Pancreas (tissue), 10 donors: ENCODE measurements around the gene PLCXD3. TPM values are rescaled to one million over a fixed set of nuclear protein-coding genes. Genes with fewer than 3 reads are reported as not detected.
"Not testable (repeated sequence)": the region's sequence is repeated elsewhere in the genome, so short reads cannot be mapped to it uniquely, and the experiment has no call there.

Experiments
- ATAC-seq, 4 donors: fragments of 200-7000 bp; cut with Tn5 transposase; one replicate each; pipeline versions ENCODE4 v1.8.0 to v1.9.1; 2020; ENCODE audit warnings: mild to moderate bottlenecking in 4 of 4, moderate library complexity in 4 of 4
- DNase-seq, 6 donors: peaks; one replicate each; pipeline ENCODE4 v3.0.0-alpha.2; 2020
- FAIRE-seq: peaks from 2 replicates; lab custom pipeline; 2012; peaks lifted over from hg19 to GRCh38; lab: Jason Lieb, UNC
- H3K27ac ChIP-seq, 4 donors: fragments of 200-600 bp; sonication (generic); 1 replicate in 3 of 4; 2 replicates in 1 of 4; pipeline versions ENCODE4 v1.5.0 to v1.8.0; 2020
- H3K27me3 ChIP-seq, 4 donors: fragments of 200-600 bp; one replicate each; pipeline ENCODE4 v1.8.0; 2021
- H3K36me3 ChIP-seq, 3 donors: fragments of 200-600 bp; sonication (generic) in 1 of 3; one replicate each; pipeline versions ENCODE4 v1.5.0 to v1.8.0; 2020 to 2021
- H3K4me1 ChIP-seq, 3 donors: fragments of 200-600 bp; one replicate each; pipeline ENCODE4 v1.8.0; 2021
- H3K4me3 ChIP-seq, 4 donors: fragments of 200-600 bp; sonication (generic) in 2 of 4; one replicate each; pipeline versions ENCODE4 v1.5.0 to v1.8.0; 2020 to 2021
- H3K9me3 ChIP-seq, 4 donors: fragments of 200-600 bp; one replicate each; pipeline ENCODE4 v1.8.0; 2021
- WGBS, 2 donors: extraction: QIAGEN DNeasy Blood & Tissue Kit; methylation state at CpG; one replicate each; pipeline ENCODE4 v1.1.7; 2013; 5-methylcytosine and 5-hydroxymethylcytosine counted together
- intact Hi-C, 3 donors: fragments of 100-400 bp; cut with DNase I; formaldehyde crosslinking; loops; one replicate each; pipeline versions ENCODE4 v1.11.1 to v1.14.2; 2022
- polyA plus RNA-seq, 2 donors: library from polyadenylated mRNA; stranded (reverse); fragments of 200-250 nt; gene quantifications; one replicate each; pipeline ENCODE4 v1.2.3, GENCODE V29; 2013
- total RNA-seq, 6 donors: library from RNA; stranded (reverse); fragmentation: NEBNext Ultra II Directional in 4 of 6; extraction: Animal tissue kit (Norgen Biotek cat#: 25700) in 4 of 6; gene quantifications; one replicate each; pipeline versions ENCODE4 v1.2.1 to v1.2.4, GENCODE V29; 2021 to 2023
- TF ChIP-seq, protein P1 (sequence below), 4 donors: fragments of 200-600 bp; sonication (generic) in 3 of 4; IDR thresholded peaks; one replicate each; pipeline versions ENCODE4 v1.5.0 to v1.8.0; 2021; ENCODE audit warnings: antibody characterized with exemption in 4 of 4
- donor health status: healthy with polysubstance abuse.
- donor health status: DM: no; HTN: no; CAD: no; lungs with moderate emphysema.
- donor health status: DM: no; HTN: no; CAD: no.
- donor health status: control.
- donor health status: control.
- donor health status: Bipolar disorder and iron deficiency.
- donor health status: DM: yes; HTN: yes; CAD: no.
- donor health status: DM: no; HTN: no; CAD: no.
- donor health status: DM: no; HTN: no; CAD: no.
- donor health status: DM: yes; HTN: yes; CAD: no.

PLCXD3 gene
- total and polyA plus RNA-seq, 8 donors, result 0.79 to 14.2 (median 3.0) TPM

- no peaks in the 10 kb centered on the region for H3K36me3 ChIP-seq
- DNase-seq (no peak), ATAC-seq (no peak), FAIRE-seq (no peak)
- H3K9me3 ChIP-seq, result no peaks in the 10 kb centered on the region
- 79 to 83% methylated on average over 1 of the region's 1 CpG for WGBS, 2 donors
- intact Hi-C loops, result no loop called here
- TF ChIP-seq, protein P1, sequence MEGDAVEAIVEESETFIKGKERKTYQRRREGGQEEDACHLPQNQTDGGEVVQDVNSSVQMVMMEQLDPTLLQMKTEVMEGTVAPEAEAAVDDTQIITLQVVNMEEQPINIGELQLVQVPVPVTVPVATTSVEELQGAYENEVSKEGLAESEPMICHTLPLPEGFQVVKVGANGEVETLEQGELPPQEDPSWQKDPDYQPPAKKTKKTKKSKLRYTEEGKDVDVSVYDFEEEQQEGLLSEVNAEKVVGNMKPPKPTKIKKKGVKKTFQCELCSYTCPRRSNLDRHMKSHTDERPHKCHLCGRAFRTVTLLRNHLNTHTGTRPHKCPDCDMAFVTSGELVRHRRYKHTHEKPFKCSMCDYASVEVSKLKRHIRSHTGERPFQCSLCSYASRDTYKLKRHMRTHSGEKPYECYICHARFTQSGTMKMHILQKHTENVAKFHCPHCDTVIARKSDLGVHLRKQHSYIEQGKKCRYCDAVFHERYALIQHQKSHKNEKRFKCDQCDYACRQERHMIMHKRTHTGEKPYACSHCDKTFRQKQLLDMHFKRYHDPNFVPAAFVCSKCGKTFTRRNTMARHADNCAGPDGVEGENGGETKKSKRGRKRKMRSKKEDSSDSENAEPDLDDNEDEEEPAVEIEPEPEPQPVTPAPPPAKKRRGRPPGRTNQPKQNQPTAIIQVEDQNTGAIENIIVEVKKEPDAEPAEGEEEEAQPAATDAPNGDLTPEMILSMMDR (IDR thresholded peaks at IDR 0.05), result no peak
- no peak overlapping the region for H3K27ac ChIP-seq
- no peaks in the 10 kb centered on the region for H3K27me3 ChIP-seq
- no peaks in the 10 kb centered on the region for H3K4me1 ChIP-seq
- no peak overlapping the region for H3K4me3 ChIP-seq
Measured at GRCh38 chr5:41336471-41336870, 173.9 kb downstream of the PLCXD3 start.

- no peak for DNase-seq
Measured at GRCh38 chr5:41335596-41336181, 174.7 kb downstream of the PLCXD3 start.

DNA sequence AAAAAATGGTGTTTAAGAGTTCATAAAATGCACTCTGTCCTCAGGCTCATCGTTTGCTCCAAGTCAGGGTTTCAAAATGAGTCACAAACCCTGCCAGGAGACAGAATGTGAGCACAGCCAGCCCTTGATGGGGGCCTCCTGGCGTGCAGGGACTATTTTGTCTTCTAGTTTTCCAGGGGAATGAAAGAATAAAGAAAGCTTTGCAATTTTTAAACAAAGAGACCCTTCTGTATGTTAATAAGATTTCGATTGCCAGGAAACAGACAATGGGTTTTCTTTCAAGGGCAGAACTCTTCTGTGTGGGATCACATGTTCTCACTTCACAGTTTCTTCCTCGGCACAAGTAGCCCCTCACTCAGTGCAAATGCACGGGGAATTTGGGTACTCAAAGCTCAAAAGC, 175.6 kb downstream of the PLCXD3 start:
- Histone ChIP-seq H3K36me3 (no peaks in the 10 kb centered on the region), H3K27ac (no peak overlapping the region), H3K27me3 (no peaks in the 10 kb centered on the region), H3K9me3 (no peaks in the 10 kb centered on the region), H3K4me1 (no peaks in the 10 kb centered on the region), H3K4me3 (no peak overlapping the region)
- DNase-seq (no peak), ATAC-seq (no peak), FAIRE-seq (no peak)
- WGBS, 2 donors, result 42 to 47% methylated on average over 5 of the region's 5 CpGs
- intact Hi-C loops, result no loop called here
- TF ChIP-seq, protein P1 (IDR thresholded peaks at IDR 0.05), result no peak

More at GRCh38 chr5:41335596-41336181, 174.7 kb downstream of the PLCXD3 start:
- ATAC-seq (no peak), FAIRE-seq (no peak)
- no peak overlapping the region for H3K27ac ChIP-seq
- intact Hi-C loops, result no loop called here
- no peaks in the 10 kb centered on the region for H3K36me3 ChIP-seq
- no peaks in the 10 kb centered on the region for H3K4me1 ChIP-seq
- no peaks in the 10 kb centered on the region for H3K27me3 ChIP-seq
- H3K9me3 ChIP-seq, result no peaks in the 10 kb centered on the region
- H3K4me3 ChIP-seq, result no peak overlapping the region
- 68 to 69% methylated on average over 4 of the region's 4 CpGs for WGBS, 2 donors
- TF ChIP-seq, protein P1 (IDR thresholded peaks at IDR 0.05), result no peak

GRCh38 chr5:41334221-41334620, 176.2 kb downstream of the PLCXD3 start:
- intact Hi-C loops, result no loop called here
- no peak overlapping the region for H3K4me3 ChIP-seq
- no peaks in the 10 kb centered on the region for H3K36me3 ChIP-seq
- H3K27me3 ChIP-seq, result no peaks in the 10 kb centered on the region
- H3K27ac ChIP-seq, result no peak overlapping the region
- H3K4me1 ChIP-seq, result no peaks in the 10 kb centered on the region
- WGBS, 2 donors, result 49 to 67% methylated on average over 1 of the region's 1 CpG
- ATAC-seq (no peak), FAIRE-seq (no peak), DNase-seq (no peak)
- TF ChIP-seq, protein P1 (IDR thresholded peaks at IDR 0.05), result no peak
- no peaks in the 10 kb centered on the region for H3K9me3 ChIP-seq

DNA sequence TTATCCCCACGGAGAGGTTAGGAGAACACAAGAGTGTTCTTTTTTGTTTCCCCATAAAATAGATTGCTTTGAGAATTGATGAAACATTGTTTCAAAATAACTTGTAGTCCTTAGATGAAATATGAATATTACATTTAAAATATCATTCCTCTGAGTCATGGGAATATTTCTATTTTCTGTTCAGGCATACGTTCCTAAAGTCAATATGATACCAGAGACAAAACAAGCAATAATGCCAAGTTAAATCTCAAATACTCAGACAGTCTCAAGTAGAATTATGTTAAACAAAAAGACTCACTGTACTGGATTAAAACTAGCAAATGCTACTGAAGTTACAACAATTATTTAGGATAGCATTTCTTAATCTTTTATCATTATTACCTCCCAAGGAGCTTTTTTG, 185.3 kb downstream of the PLCXD3 start:
- intact Hi-C loops, result no loop called here
- Histone ChIP-seq H3K9me3 (no peaks in the 10 kb centered on the region), H3K4me3 (no peak overlapping the region), H3K27ac (no peak overlapping the region), H3K4me1 (no peaks in the 10 kb centered on the region), H3K27me3 (no peaks in the 10 kb centered on the region), H3K36me3 (no peaks in the 10 kb centered on the region)
- FAIRE-seq (no peak), ATAC-seq (no peak), DNase-seq (no peak)
- 46 to 50% methylated on average over 2 of the region's 2 CpGs for WGBS, 2 donors
- TF ChIP-seq, protein P1 (IDR thresholded peaks at IDR 0.05), result no peak

GRCh38 chr5:41322826-41323225, 187.6 kb downstream of the PLCXD3 start:
- DNase-seq, H3K36me3 ChIP-seq, H3K4me3 ChIP-seq, H3K27me3 ChIP-seq, FAIRE-seq, H3K27ac ChIP-seq, H3K9me3 ChIP-seq, H3K4me1 ChIP-seq, ATAC-seq, intact Hi-C loops: not testable (repeated sequence)
- 68 to 71% methylated on average over 3 of the region's 3 CpGs for WGBS, 2 donors
